Cardiac septum (tissue), 1 donor: Measurements from ENCODE around the gene KMT2E. TPM values are rescaled to one million over a fixed set of nuclear protein-coding genes. Genes with fewer than 3 reads are reported as not detected.
A peak's percentile ranks its signal among the peaks of the same experiment; 100 is the strongest.
"Not testable (repeated sequence)": the region's sequence is repeated elsewhere in the genome, so short reads cannot be mapped to it uniquely, and the experiment has no call there.

Experiments used
- DNase-seq: peaks from one replicate; pipeline ENCODE4 v3.0.0-alpha.2; 2020; ENCODE audit warnings: low spot score
- intact Hi-C: fragments of 100-400 bp; cut with DNase I; formaldehyde crosslinking; loops from one replicate; pipeline ENCODE4 v1.14.0; 2022
- total RNA-seq: library from RNA; stranded (reverse); fragmentation: NEBNext Ultra II Directional; extraction: Animal tissue kit (Norgen Biotek cat#: 25700); gene quantifications from one replicate; pipeline ENCODE4 v1.2.1, GENCODE V29; 2021
- donor health status: DM: no; HTN: no; CAD: no.

Gene KMT2E
- total RNA-seq, 1 donor from 2014 or later: 65.7 TPM

DNA sequence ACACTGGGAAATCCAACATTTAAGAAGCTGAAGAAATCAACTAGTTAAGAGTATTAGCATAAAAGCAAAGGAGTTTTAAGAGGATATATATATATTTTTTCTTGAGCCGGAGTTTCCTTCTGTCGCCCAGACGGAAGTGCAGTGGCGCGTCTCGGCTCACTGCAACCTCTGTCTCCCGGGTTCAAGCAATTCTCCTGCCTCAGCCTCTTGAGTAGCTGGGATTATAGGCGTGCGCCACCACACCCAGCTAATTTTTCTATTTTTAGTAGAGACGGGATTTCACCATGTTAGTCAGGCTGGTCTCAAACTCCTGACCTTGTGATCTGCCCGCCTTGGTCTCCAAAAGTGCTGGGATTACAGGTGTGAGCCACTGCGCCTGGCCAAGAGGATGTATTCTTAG, 8.5 kb upstream of the KMT2E start:
- DNase-seq, intact Hi-C loops: not testable (repeated sequence)

DNA sequence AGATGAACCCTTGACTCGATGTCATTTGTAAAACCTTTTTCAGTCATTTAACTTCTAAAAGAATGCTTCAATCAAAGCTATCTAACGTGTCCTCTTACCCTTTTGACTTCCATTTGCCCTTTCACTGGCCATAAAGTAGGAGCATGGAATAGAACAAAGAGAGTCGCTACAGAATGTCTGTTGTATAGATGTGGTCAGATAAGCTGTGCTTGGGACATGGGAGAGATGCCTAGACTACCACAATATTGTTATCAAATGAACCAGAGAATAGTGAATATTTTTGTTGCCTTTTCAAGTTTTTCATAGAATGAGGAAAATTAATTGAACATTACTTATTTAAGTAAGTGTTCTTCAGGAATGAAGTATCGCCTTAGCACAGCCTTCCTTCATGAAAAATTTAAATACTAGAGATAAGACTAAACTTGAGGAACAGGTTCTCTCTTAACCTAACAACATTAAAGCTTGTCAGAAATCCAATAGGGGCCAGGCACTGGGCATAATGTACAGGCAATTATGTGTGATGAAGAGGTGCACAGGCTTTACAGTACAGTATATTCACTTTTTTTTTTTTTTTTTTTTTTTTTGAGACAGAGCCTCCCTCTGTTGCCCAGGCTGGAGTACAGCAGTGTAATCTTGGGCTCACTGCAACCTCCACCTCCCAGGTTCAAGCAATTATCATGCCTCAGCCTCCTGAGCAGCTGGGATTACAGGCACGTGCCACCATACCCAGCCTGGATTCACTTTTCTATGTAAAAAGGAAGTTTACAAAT, 7.5 kb upstream of the KMT2E start:
- intact Hi-C loops: no loop called here
- DNase-seq: no peak

DNA sequence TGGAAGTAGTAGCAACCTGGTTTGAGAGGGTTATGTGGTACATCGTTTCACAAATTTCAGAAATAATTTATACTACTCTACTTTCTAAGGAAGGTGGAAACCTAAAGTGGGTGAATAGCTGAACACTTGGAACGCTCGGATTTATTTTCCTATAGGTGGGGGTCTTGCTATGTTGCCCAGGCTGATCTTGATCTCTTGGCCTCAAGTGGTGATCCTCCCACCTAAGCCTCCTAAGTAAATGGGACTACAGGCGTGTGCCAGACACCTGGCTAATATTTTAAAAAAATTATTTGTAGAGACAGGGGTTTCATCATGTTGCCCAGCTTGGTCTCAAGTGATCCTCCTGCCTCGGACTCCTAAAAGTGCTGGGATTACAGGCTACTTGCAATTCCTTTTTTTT, 6.7 kb upstream of the KMT2E start:
- DNase-seq: no peak
- intact Hi-C loops: no loop called here

DNA sequence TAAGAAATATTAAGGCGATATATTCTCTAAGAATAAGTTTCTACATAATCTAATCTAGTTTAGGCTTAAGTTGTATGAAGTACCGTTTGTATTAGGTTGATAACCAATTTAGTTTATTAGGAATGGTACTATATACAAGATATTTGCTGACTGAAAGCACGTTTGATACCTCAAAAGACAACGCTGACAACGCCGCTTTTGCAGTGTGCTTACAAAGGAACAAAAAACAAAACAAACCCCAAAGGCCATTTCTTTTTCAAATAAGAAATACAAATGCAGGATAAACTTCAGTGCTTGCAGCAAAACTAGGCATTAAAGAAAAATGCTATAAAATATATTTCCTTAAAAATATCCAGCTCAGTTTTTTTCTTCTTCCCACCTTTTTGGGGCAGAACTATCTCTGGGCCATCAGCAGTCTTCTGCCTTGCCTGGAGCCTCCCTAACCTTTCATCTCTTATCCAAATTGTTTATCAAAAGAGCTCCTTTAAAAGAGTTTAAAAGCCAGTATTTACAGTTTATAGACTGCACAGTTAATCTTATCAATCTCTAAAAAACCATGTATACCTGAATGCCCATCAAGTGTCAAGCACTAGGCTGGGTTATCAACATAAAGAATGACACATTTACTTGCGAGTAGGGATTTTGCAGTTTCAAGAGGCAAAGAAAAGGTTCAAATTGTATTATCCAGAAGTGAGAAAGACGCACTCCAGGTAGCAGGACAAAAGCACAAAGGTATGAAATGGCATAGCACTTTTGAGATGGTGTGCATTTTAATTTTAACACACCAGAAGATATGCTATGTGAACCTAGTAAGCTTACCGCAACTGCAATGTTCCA, 4.1 kb upstream of the KMT2E start:
- intact Hi-C loops: loop anchor here (10.0 kb wide), 1 partner anchor 235 kb away; no protein-coding TSS in a partner anchor
- DNase-seq: no peak

DNA sequence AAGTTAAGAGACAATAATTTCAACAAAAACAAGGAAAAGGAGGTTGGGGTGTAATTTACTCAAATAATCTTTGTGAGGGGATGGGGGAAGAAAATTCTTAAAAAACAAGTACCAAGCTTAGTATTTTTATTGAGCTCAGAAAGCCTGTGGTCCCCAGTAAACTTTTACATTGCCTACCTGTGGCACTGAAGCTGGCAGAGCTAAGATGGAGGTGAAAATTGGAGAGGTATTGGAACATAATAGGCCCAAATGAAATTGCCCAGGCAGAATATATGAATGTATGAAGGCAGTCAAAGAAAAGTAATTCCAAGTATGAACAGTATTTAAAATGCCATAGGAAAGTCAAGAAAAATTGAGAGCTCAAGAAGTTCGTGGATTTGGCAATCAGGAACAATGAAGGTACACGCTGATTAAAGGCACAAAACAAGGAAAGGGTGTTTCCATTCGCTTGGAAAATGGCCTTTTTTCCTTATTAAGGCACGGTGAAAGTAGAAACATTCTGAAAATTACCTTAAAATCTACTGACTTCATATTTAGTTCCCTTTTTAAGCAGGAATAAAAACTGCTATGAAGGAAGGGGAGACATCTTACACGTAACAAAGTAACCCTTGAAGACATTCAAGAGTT, 3.4 kb upstream of the KMT2E start:
- intact Hi-C loops: loop anchor here (10.0 kb wide), 1 partner anchor 234 kb away; no protein-coding TSS in a partner anchor
- no peak for DNase-seq

DNA sequence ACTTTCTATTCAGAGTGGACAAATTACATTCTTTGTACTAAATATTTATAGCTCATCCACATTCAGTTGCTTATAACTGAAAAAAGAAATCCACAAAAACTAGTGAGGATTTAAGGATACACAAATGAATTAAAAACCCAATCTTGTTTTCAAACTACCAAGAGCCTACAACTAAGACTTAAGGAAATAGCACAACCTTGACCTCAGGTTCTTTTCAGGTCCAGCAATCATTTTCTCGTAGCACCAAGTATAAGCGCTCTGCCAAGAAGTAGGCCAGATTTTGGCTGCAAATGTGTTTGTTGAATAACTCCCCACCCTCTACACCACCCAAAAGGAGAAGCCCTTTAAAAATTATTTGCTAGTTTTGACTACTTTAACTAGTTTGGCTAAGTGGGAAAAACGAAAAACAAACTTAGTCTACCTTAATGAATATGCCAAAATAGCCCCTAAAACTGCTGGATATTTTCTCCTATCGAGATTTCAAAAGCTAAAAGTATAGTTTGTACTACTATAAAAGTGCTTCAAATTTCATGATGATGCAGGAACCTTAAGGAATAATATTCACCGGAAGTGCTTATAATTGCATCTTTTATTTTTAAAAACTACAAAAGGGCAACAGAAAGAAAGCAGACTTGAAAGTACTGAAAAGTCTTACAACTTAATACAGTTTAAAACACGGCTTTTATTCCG, 2.7 kb upstream of the KMT2E start:
- intact Hi-C loops: loop anchor here (10.0 kb wide), 1 partner anchor 234 kb away; no protein-coding TSS in a partner anchor
- no peak for DNase-seq

DNA sequence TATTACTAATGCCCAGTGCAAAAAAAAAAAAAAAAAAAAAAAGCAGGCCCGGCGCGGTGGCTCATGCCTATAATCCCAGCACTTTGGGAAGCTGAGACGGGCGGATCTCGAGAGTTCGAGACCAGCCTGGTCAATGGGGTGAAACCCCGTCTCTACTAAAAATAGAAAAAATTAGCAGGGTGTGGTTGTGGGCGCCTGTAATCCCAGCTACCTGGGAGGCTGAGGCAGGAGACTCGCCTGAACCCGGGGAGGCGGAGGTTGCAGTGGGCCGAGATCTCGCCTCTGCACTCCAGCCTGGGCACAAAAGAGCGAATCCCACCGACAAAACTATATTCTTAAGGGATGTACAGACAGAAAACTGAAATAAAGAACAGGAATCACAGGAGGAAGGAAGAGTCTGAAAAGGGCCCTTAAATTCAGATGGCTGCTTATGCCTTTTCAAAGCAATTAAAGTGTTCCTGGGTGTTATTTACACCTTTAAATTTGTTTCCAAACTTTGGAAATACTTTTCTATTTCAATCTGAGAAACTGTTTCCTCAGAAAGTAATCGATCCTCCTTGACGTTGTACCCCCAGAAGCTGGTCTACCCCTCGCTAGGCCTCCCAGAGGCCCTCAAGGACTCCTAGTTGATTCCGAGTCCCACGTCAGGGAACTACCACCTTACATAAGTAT, 2.0 kb upstream of the KMT2E start:
- DNase-seq: no peak
- intact Hi-C loops: loop anchor here (2.0 to 10.0 kb wide), 2 partner anchors 67 to 233 kb away; no protein-coding TSS in a partner anchor

DNA sequence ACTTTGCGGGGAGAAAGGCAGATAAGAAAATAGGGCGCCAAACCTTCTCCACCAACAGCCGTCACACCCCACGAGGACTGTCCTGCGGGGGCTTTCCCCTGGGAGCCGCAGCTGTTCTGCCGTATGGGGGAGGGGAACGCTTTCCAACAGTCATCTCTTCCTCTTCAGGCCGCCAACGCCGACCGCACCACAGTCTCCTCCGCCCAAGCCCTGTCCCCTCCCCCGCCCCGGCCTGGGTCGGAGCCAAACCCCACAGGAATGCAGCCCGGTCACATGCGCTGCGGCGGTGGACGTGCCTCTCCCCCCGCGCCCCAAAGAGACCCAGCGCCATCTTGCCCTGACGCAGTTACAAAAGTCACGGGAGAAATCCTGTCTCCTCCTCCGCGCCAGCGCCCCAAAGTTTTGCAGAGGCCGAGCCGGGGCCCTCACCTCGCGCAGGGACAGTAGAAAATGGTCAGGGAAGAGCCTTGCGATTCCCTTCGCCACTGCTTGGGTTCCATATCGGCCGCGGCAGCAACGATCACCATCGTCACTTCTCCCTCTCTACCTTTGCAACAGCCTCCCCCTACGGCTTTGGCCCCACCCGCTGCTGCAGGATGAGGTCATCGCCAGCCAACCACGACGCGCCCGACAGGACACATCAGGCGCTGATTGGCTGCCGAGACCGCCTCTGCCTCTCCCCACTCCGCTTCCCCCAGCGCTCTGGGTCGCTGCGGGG, 1.3 kb upstream of the KMT2E start:
- intact Hi-C loops: loop anchor here (1.0 to 10.0 kb wide), 3 partner anchors 28 to 232 kb away; no protein-coding TSS in a partner anchor
- peak; percentile 100 for DNase-seq

DNA sequence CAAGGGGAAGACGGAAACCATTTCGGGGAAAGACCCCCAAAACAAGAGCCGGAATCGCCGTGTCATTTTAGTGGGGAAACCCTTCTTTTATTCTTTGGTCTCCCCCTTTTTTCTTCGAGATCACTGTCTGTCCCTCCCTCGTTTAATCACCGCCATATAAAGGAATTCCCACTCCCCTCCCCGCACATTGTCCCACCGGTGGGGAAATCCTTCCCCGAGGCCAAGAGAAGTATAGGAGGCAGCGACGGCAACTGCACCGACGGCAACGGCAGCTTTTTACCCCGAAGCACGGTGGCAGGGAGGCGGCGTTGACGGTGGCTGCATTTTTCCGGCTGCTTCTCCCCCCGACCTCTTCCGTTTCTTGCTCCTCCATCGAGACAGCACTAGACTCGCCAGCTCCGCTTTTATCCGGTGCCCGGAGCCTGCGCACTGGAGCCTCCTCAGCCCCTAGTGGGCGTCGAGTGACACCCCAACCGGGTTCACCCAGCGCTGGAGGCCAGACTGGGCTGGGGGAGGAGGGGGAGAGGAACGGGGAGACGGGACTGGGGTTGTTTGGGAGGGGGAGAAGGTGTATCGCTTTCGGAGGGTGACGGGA, 687 bp upstream of the KMT2E start:
- peak; percentile 96 for DNase-seq
- intact Hi-C loops: loop anchor here (1.0 to 10.0 kb wide), 3 partner anchors 29 to 231 kb away; no protein-coding TSS in a partner anchor

DNA sequence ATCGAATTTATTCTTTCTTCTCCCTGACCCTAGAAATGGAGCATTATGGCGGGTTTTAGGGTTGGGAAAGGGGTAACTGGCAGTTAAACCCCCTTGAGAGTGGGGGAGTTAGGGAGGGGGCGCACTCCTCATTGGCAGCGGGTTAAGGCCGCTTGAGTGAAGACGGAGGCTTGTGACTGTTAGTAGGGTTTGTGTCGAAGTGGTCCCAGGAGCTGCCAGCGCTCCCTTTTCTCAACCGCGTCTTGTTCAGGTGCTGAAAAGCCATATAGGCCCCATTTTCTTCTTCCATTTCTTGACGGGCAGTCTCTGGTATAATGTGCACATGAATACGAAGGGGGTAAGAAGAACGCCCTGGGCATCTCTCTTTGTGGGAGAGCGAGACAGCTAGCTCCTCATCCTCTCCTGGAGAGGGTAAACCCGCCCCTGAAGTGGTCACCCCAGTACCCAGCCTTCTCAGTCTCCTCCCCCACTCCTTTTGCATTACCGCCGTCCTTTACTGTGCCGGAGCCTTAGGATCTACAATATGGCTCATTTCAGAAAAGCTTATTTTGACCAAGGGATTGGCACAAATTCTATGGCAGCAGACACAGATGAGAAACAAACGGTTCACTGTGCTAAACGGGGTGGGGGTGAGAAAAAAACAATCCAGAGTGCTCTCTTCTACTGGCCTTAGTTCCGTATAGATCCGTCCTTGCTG, 836 bp downstream of the KMT2E start:
- intact Hi-C loops: loop anchor here (10.0 kb wide), 1 partner anchor 230 kb away; no protein-coding TSS in a partner anchor

DNA sequence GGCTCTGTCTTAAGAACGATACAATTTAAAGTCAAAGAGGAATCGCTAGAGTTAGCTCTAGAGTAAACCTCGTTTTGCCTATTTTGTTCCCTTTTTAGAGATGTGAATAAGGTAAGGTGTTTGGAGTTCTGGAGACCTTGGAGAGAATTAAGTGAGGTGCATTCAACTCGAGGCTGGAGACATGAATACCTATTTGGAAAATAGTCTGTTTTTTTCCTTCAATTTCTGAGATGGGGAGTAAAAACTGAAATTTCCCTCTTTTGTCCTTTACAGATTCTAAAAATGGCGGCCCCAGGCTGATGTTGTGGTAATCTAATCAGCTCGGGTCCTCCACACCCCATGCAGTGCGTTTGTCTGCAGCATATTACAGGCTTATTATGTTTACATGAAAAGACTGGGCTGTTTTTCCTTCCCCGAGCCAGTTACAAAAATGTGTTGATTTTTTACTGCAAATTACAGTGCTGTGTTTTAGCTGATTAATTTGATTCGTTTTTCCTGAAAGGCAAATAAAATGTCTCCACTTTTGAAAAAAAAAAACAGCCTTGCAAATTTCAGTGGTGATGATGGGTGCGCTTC, 1.5 kb downstream of the KMT2E start:
- no peak for DNase-seq
- intact Hi-C loops: loop anchor here (10.0 kb wide), 1 partner anchor 229 kb away; no protein-coding TSS in a partner anchor

More for the DNA sequence above, 836 bp downstream of the KMT2E start:
- peak; percentile 80 for DNase-seq

DNA sequence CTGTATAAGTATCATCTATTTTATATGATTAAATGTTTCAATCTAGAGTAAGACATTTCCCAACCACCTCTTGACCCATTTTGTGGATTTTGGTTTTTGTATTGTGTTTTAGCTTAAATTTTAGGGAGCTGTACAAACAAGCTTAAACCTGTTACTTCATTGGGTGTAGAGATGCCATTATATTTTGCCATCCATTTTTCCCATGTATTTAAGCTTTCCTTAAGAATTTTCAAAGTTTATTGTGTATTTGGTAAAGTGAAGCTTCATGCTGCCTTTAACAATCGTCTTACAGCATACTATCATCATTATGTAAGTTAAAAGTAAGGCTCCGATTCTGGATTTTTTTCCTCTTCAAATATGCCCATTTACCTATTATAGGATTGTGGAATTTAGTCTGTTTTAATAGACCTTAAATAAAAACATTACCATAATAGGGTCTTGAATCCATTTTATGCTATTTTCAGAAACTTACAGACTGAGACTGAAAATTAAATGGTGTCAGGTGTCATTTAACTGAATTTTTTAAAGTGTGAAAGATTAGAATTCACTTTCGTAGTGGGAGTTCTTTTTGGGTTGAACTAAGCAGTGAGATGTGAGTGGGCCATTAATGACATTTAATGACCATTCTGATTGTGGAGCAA, 2.2 kb downstream of the KMT2E start:
- DNase-seq: no peak
- intact Hi-C loops: loop anchor here (10.0 kb wide), 1 partner anchor 229 kb away; no protein-coding TSS in a partner anchor

DNA sequence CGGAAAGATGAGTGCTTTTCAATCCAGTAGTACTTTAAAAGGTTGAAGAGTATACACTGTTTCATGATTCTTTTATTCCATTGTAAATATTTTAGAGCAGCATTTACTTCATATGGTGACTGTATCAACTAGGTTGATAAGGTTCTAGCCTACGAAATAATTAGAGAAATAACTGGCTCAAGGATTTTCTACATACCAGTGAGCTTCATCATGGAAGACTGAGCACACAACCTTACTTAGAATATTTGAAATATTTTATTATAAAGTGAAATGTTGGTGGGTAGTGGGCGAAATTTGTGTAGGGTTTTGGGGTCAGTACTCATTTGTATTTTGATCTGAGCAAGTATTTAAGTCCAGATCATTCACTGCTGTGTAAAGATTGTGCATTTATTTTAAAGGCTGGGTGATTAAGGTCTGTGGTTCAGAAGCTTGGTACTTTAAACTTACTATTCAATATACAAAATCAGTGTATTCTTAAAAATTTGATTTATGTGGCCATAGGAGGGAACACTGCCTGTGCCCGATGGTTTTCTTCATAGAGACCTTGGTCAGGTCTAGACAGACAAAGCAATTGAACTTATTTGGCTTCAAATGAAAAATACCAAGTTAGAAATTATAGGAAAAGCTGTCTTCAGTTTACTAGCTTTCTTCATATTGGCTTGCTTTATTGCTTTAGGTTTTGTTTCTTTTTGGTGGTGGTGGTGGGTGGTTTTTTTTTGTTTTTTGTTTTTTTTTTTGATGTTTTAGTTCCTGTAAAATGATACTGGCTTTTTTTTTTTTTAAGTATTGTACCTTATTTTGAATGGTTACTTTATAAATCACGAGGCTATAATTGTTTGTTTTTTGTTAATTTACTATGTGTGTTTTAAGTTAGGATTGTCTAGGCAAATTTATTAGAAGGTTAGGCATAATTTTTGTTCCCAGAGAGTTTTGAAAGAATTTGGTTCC, 3.0 kb downstream of the KMT2E start:
- intact Hi-C loops: loop anchor here (10.0 kb wide), 1 partner anchor 228 kb away; no protein-coding TSS in a partner anchor

DNA sequence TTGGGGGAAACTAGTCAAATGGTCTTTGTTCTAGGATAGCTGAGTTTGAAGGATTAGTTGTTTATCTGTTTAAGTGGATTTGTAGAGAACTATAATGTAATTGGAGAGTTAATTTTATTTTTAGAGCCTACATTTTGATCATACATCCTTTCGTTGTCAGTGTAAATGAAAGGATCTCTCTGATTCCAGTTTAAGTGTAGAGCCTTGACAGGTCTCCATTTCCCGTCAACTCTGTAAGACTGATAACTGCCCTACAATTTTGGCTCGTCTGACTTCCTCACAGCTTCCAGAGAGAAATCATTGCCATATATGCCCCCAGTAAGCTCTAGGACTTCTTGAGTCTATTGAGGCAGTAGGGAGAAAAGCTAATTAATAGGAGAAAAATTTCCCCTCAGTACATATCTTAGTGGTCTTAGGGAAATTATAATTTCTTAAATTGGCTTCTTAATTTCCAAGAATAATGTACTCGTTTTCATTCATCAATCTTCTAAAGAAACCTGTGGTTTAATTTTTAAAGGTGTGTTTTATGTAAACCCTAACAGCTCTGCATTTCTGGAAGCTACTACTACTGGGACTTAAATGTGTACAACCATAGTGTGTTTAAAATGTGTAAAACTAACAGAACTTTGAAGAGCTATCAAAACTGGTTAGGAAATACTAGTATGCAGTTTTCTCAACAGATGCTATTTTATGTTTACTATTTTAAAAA, 3.8 kb downstream of the KMT2E start:
- no peak for DNase-seq
- intact Hi-C loops: loop anchor here (10.0 kb wide), 1 partner anchor 227 kb away; no protein-coding TSS in a partner anchor

More for the DNA sequence above, 3.0 kb downstream of the KMT2E start:
- DNase-seq: no peak
